ENCODE results near the gene HNMT. TPM values are rescaled to one million over a fixed set of nuclear protein-coding genes. Genes with fewer than 3 reads are reported as not detected.

Gene HNMT
- total and polyA plus RNA-seq, 2 of the 13 experiments (the other 11 are each of a cell fraction or from before 2014, with no cell fraction given), result 279 to 309 TPM

GRCh38 chr2:137942833-137943677 is 21.2 kb upstream of the HNMT start (continued):
- peak; percentile 82 for TF ChIP-seq ZNF362 (CRISPR knock-in tag; IDR thresholded peaks at IDR 0.05; ENCODE audit: borderline replicate concordance)
- TF ChIP-seq SAP130 (CRISPR knock-in tag; IDR thresholded peaks at IDR 0.05; ENCODE audit: low read depth), result peak; percentile 89
- peak; percentile 88 for TF ChIP-seq SSRP1 (CRISPR knock-in tag; IDR thresholded peaks at IDR 0.05)
- TF ChIP-seq ZNF776 (CRISPR knock-in tag; IDR thresholded peaks at IDR 0.05), result no peak
- TF ChIP-seq ZNF883 (CRISPR knock-in tag; IDR thresholded peaks at IDR 0.05; ENCODE audit: not compliant biosample characterization), result no peak
- peak; percentile 91 for TF ChIP-seq TARDBP (CRISPR knock-in tag; IDR thresholded peaks at IDR 0.05)
- peak; percentile 22; the same call in 1 of the 2 replicates for TF ChIP-seq TFDP2 (CRISPR knock-in tag; IDR thresholded peaks at IDR 0.05)
- TF ChIP-seq IKZF4 (CRISPR knock-in tag; IDR thresholded peaks at IDR 0.05; ENCODE audit: borderline replicate concordance, low read depth, not compliant biosample characterization), result no peak
- TF ChIP-seq TOPORS (CRISPR knock-in tag; IDR thresholded peaks at IDR 0.05), result no peak; the same call in 1 of the 2 replicates
- no peak for TF ChIP-seq SYNCRIP (IDR thresholded peaks at IDR 0.05; ENCODE audit: insufficient read depth, low read depth, low read length)
- TF ChIP-seq PHF21A (CRISPR knock-in tag; IDR thresholded peaks at IDR 0.05), result peak; percentile 94
- peak; percentile 40; the same call in 1 of the 2 replicates for TF ChIP-seq ATF1 (CRISPR knock-in tag; IDR thresholded peaks at IDR 0.05)
- no peak for TF ChIP-seq MAFF (IDR thresholded peaks at IDR 0.05; ENCODE audit: low read depth, low read length)
- TF ChIP-seq ZBTB1 (CRISPR knock-in tag; IDR thresholded peaks at IDR 0.05; ENCODE audit: borderline replicate concordance), result no peak
- no peak for TF ChIP-seq RAD21 (CRISPR knock-in tag; IDR thresholded peaks at IDR 0.05)
- peak; percentile 83; the same call in 1 of the 2 replicates for TF ChIP-seq IRX3 (CRISPR knock-in tag; IDR thresholded peaks at IDR 0.05; ENCODE audit: borderline replicate concordance, low read depth)
- peak; percentile 96 for TF ChIP-seq SOX5 (CRISPR knock-in tag; IDR thresholded peaks at IDR 0.05; ENCODE audit: borderline replicate concordance)
- no peak for TF ChIP-seq ZNF138 (CRISPR knock-in tag; IDR thresholded peaks at IDR 0.05; ENCODE audit: low read depth)
- no peak for TF ChIP-seq GTF2F1 (IDR thresholded peaks at IDR 0.05; ENCODE audit: low read length)
- no peak for TF ChIP-seq HMGA1 (CRISPR knock-in tag; conservative IDR thresholded peaks at IDR 0.05)
- TF ChIP-seq ZNF790 (CRISPR knock-in tag; IDR thresholded peaks at IDR 0.05; ENCODE audit: borderline replicate concordance), result no peak
- TF ChIP-seq ZNF597 (CRISPR knock-in tag; IDR thresholded peaks at IDR 0.05), result no peak
- peak; percentile 97 for TF ChIP-seq TBX2 (CRISPR knock-in tag; IDR thresholded peaks at IDR 0.05; ENCODE audit: borderline replicate concordance)
- peak; percentile 98 for TF ChIP-seq MED1 (CRISPR knock-in tag; IDR thresholded peaks at IDR 0.05)
- TF ChIP-seq TERF1 (CRISPR knock-in tag; IDR thresholded peaks at IDR 0.05), result no peak
- TF ChIP-seq GABPA (IDR thresholded peaks at IDR 0.05; ENCODE audit: low read depth, low read length), result no peak
- TF ChIP-seq GABPA (CRISPR knock-in tag; IDR thresholded peaks at IDR 0.05; ENCODE audit: low read depth), result peak; percentile 28; the same call in 1 of the 2 replicates

Data from HepG2 (cell line).